GM23248 (cell line): ENCODE measurements around the gene NANS. TPM values are rescaled to one million over a fixed set of nuclear protein-coding genes. Genes with fewer than 3 reads are reported as not detected.

Experiments used
- DNase-seq: peaks from one replicate; pipeline ENCODE4 v3.0.0-alpha.2; 2015
- H2AFZ ChIP-seq: fragments of 200-600 bp; sonication (generic); 2 replicates; pipeline ENCODE4 v1.6.1; 2016; ENCODE audit warnings: antibody characterized with exemption
- H3F3A ChIP-seq: fragments of 200-600 bp; sonication (generic); 2 replicates; pipeline ENCODE4 v1.6.1; 2016; ENCODE audit warnings: mild to moderate bottlenecking, antibody characterized with exemption, mixed run types; ENCODE audit not compliant: insufficient read depth
- H3K27ac ChIP-seq: fragments of 200-600 bp; sonication (generic); 2 replicates; pipeline ENCODE4 v1.5.1; 2016; ENCODE audit warnings: mild to moderate bottlenecking
- H3K27me3 ChIP-seq: fragments of 200-600 bp; sonication (generic); replicated peaks from 2 replicates; pipeline ENCODE4 v1.6.1; 2016; ENCODE audit warnings: mild to moderate bottlenecking; ENCODE audit not compliant: insufficient read depth
- H3K36me3 ChIP-seq: fragments of 200-600 bp; sonication (generic); 2 replicates; pipeline ENCODE4 v1.6.1; 2016; ENCODE audit warnings: low read depth, mild to moderate bottlenecking
- H3K4me1 ChIP-seq: fragments of 200-600 bp; sonication (generic); 2 replicates; pipeline ENCODE4 v1.6.1; 2016; ENCODE audit warnings: mild to moderate bottlenecking; ENCODE audit not compliant: insufficient read depth
- H3K4me2 ChIP-seq: fragments of 200-600 bp; sonication (generic); one replicate; pipeline ENCODE4 v1.6.1; 2016; ENCODE audit warnings: mild to moderate bottlenecking; ENCODE audit not compliant: unreplicated experiment
- H3K4me3 ChIP-seq: fragments of 200-600 bp; sonication (generic); 2 replicates; pipeline ENCODE4 v1.5.1; 2016; ENCODE audit warnings: mild to moderate bottlenecking
- H3K79me2 ChIP-seq: fragments of 200-600 bp; sonication (generic); 2 replicates; pipeline ENCODE4 v1.6.1; 2016; ENCODE audit warnings: mild to moderate bottlenecking; ENCODE audit not compliant: insufficient read depth
- H3K9ac ChIP-seq: fragments of 200-600 bp; sonication (generic); 2 replicates; pipeline ENCODE4 v1.6.1; 2016; ENCODE audit warnings: mild to moderate bottlenecking
- H3K9me2 ChIP-seq: fragments of 200-600 bp; sonication (generic); 2 replicates; pipeline ENCODE4 v1.6.1; 2016; ENCODE audit warnings: mixed run types, mild to moderate bottlenecking, moderate library complexity; ENCODE audit not compliant: insufficient read depth
- H3K9me3 ChIP-seq: fragments of 200-600 bp; sonication (generic); one replicate; pipeline ENCODE4 v1.6.1; 2017; ENCODE audit warnings: low read depth
- H4K20me1 ChIP-seq: fragments of 200-600 bp; sonication (generic); 2 replicates; pipeline ENCODE4 v1.6.0; 2016; ENCODE audit not compliant: insufficient read depth
- EZH2 ChIP-seq: fragments of 200-600 bp; sonication (generic); IDR thresholded peaks from 2 replicates; pipeline ENCODE4 v1.6.1; 2018; ENCODE audit warnings: antibody characterized with exemption, mild to moderate bottlenecking; ENCODE audit not compliant: insufficient read depth, poor library complexity, severe bottlenecking
- EZH2phosphoT487 ChIP-seq: fragments of 200-600 bp; sonication (generic); IDR thresholded peaks from 2 replicates; pipeline ENCODE4 v1.6.1; 2018; ENCODE audit warnings: antibody characterized with exemption, moderate library complexity, mild to moderate bottlenecking, low read depth; ENCODE audit not compliant: insufficient read depth
- WGBS, 2 experiments: methylation state at CpG; one replicate each; pipeline ENCODE4 v1.1.6; 2015 to 2017; ENCODE audit warnings: low lambda C conversion rate in 2 of 2, low coverage in 1 of 2; ENCODE audit errors: missing lambda C conversion rate in 2 of 2; 5-methylcytosine and 5-hydroxymethylcytosine counted together
- in situ Hi-C: fragments of 300-500 bp; cut with MboI; formaldehyde crosslinking; loops from 2 replicates; pipeline ENCODE4 v1.15.0; 2020
- polyA plus RNA-seq: library from polyadenylated mRNA; unstranded; fragments of >200 nt; fragmentation: Nextera tagmentation; extraction: Ambion mirVana; gene quantifications from 2 replicates; pipeline ENCODE4 v1.2.1, GENCODE V29; 2016
- total RNA-seq: library from RNA; depleted of rRNA; stranded (reverse); fragments of >200 nt; shearing (Covaris generic); gene quantifications from 2 replicates; pipeline ENCODE4 v1.2.3, GENCODE V29; 2014

The NANS gene
- total and polyA plus RNA-seq, 2 experiments from 2014 or later = 80.8 to 128 TPM

DNA sequence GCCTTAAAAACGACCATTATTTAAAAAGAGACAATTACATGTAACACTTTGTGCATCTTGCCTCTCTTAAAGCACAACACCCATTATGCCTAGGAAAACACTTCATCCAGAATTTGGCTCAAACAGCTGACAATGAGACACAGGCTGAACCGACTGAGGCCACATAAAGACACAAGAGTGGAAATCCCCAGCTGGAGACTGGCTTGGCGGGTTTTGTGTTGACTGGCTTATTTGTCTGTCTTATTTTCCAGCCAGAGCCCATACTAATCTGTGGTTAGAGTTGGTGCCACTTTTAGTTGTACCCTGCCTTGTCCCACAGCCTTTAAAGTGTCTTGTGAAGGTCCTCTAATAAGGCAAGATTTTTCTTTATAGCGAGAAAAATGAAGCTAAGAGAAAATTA, 41.3 kb downstream of the NANS start:
- no peak overlapping the region for H3K27ac ChIP-seq
- H3K9me2 ChIP-seq = no peaks in the 10 kb centered on the region
- no peaks in the 10 kb centered on the region for H4K20me1 ChIP-seq
- no peaks in the 10 kb centered on the region for H3K4me1 ChIP-seq
- H3F3A ChIP-seq = no peaks in the 10 kb centered on the region
- H3K9ac ChIP-seq = no peak overlapping the region
- H3K79me2 ChIP-seq = no peaks in the 10 kb centered on the region
- in situ Hi-C loops = no loop called here
- TF ChIP-seq EZH2phosphoT487 = no peak
- no peak for TF ChIP-seq EZH2
- H3K36me3 ChIP-seq = no peaks in the 10 kb centered on the region
- no peak overlapping the region for H3K4me2 ChIP-seq
- H3K27me3 ChIP-seq = no peaks in the 10 kb centered on the region
- WGBS, 2 experiments = 65 to 70% methylated on average over 4 of the region's 4 CpGs
- H2AFZ ChIP-seq = no peak overlapping the region
- H3K4me3 ChIP-seq = no peak overlapping the region
- DNase-seq = no peak
- no peaks in the 10 kb centered on the region for H3K9me3 ChIP-seq

DNA sequence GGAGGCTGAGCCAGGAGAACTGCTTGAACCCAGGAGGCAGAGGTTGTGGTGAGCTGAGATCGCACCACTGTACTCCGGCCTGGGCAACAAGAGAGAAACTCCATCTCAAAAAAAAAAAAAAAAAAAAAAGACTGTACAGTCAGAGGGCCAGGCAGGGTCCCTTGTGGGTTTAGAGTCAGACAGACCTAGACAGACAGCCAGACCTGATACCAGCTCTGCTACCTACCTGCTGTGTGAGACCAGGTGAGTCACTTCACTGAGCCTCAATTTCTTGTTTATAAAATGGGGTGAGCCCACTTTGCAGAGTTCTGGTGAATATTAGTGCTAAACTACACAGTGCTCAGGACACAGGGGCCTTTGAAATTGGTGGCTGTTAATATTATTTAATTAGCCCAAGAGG, 42.8 kb downstream of the NANS start:
- WGBS, 2 experiments = 94 to 100% methylated on average over 1 to 2 of the region's 2 CpGs
- Histone ChIP-seq H3K9me2 (no peaks in the 10 kb centered on the region), H3K36me3 (no peaks in the 10 kb centered on the region), H3K4me1 (no peaks in the 10 kb centered on the region), H4K20me1 (no peaks in the 10 kb centered on the region), H3K9me3 (no peaks in the 10 kb centered on the region), H3K4me2 (no peak overlapping the region), H3K27me3 (no peaks in the 10 kb centered on the region), H3F3A (no peaks in the 10 kb centered on the region), H2AFZ (no peak overlapping the region), H3K9ac (no peak overlapping the region), H3K4me3 (no peak overlapping the region), H3K79me2 (no peaks in the 10 kb centered on the region), H3K27ac (no peak overlapping the region)
- no peak for DNase-seq
- TF ChIP-seq EZH2 (no peak), EZH2phosphoT487 (no peak)
- in situ Hi-C loops = no loop called here

DNA sequence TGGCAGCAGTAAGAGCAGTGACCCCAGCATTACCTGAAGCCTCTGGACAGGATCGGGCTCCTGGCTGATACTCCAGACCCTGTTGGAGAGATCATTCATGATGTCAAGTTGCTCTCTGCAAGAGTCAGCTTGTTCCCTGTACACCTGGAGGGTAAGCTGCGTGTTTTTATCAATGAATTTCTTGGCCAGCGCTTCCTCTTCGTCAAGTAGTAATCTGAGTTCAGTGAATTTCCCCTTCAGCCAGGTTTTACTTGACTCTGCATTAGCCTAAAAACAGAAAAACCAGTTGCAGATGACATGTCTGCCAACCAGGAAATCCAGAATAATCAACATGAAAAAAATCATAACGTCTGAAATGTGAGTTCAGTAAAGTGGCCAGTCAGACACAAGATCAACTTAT, 43.4 kb downstream of the NANS start:
- Histone ChIP-seq H3K36me3 (no peaks in the 10 kb centered on the region), H3K9ac (no peak overlapping the region), H3K4me1 (no peaks in the 10 kb centered on the region), H3F3A (no peaks in the 10 kb centered on the region), H3K9me2 (no peaks in the 10 kb centered on the region), H3K4me2 (no peak overlapping the region), H3K27me3 (no peaks in the 10 kb centered on the region), H3K4me3 (no peak overlapping the region), H3K9me3 (no peaks in the 10 kb centered on the region), H2AFZ (no peak overlapping the region), H3K79me2 (no peaks in the 10 kb centered on the region), H3K27ac (no peak overlapping the region), H4K20me1 (no peaks in the 10 kb centered on the region)
- DNase-seq = no peak
- TF ChIP-seq EZH2phosphoT487 = no peak
- no peak for TF ChIP-seq EZH2
- in situ Hi-C loops = no loop called here
- 77 to 82% methylated on average over 5 of the region's 5 CpGs for WGBS, 2 experiments

DNA sequence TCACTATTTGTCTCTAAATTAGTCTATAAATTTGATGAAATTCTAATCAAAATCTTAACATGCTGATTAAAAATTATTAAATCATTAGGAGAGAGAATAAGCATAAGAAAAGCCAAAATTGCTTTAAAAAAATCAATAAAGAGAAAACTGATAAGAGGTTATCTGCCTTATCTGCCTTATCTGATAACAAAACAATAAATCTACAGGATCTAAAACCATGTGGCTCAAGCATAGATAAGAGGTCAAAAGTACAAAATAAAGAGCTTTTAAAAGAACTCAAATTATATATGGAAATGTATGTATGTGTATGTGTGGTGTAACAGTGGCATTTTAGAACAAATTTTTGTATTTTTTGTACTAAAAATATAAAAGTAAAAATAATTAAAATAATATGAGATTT, 43.9 kb downstream of the NANS start:
- Histone ChIP-seq H3K27me3 (no peaks in the 10 kb centered on the region), H3K27ac (no peak overlapping the region), H3K9ac (no peak overlapping the region), H3K4me1 (no peaks in the 10 kb centered on the region), H3K9me3 (no peaks in the 10 kb centered on the region), H3K4me3 (no peak overlapping the region), H3F3A (no peaks in the 10 kb centered on the region), H3K36me3 (no peaks in the 10 kb centered on the region), H3K79me2 (no peaks in the 10 kb centered on the region), H3K4me2 (no peak overlapping the region), H4K20me1 (no peaks in the 10 kb centered on the region), H2AFZ (no peak overlapping the region), H3K9me2 (no peaks in the 10 kb centered on the region)
- in situ Hi-C loops = no loop called here
- DNase-seq = no peak
- TF ChIP-seq EZH2 = no peak

DNA sequence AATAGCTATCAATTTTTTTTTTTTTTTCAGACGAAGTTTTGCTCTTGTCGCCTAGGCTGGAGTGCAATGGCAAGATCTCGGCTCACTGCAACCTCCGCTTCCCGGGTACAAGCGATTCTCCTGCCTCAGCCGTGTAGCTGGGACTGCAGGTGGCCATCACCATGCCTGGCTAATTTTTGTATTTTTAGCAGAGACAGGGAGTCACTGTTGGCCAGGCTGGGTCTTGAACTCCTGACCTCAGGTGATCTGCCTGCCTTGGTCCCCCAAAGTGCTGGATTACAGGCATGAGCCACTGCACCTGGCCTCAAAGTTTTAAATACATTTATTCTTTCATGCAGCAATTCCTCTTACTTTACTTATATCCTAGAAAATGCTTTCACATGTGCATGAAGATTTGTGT, 44.9 kb downstream of the NANS start:
- H3K79me2 ChIP-seq = no peaks in the 10 kb centered on the region
- no peaks in the 10 kb centered on the region for H3K9me3 ChIP-seq
- no peak overlapping the region for H3K9ac ChIP-seq
- no peak for DNase-seq
- in situ Hi-C loops = no loop called here
- H3K27ac ChIP-seq = no peak overlapping the region
- no peaks in the 10 kb centered on the region for H3K36me3 ChIP-seq
- H3K4me1 ChIP-seq = no peaks in the 10 kb centered on the region
- H4K20me1 ChIP-seq = no peaks in the 10 kb centered on the region
- H3K9me2 ChIP-seq = no peaks in the 10 kb centered on the region
- H2AFZ ChIP-seq = no peak overlapping the region
- 87 to 92% methylated on average over 7 of the region's 7 CpGs for WGBS, 2 experiments
- no peak overlapping the region for H3K4me2 ChIP-seq
- H3K4me3 ChIP-seq = no peak overlapping the region
- H3K27me3 ChIP-seq = no peaks in the 10 kb centered on the region
- no peak for TF ChIP-seq EZH2
- no peak for TF ChIP-seq EZH2phosphoT487
- no peaks in the 10 kb centered on the region for H3F3A ChIP-seq
